H1 (cell line): ENCODE data around the gene TRAF3. TPM values are rescaled to one million over a fixed set of nuclear protein-coding genes. Genes with fewer than 3 reads are reported as not detected.
A peak's percentile ranks its signal among the peaks of the same experiment; 100 is the strongest.

Experiments
- CTCF ChIA-PET: fragments of 300-600 bp; sonication (Branson Sonifier 250); formaldehyde crosslinking; loops from one replicate; lab custom pipeline; 2021; ENCODE audit not compliant: partially characterized antibody; lab: Charles Lee
- POLR2A ChIA-PET: fragments of 300-600 bp; sonication (Branson Sonifier 250); formaldehyde crosslinking; loops from one replicate; lab custom pipeline; 2021; ENCODE audit warnings: inconsistent platforms; ENCODE audit not compliant: partially characterized antibody; lab: Charles Lee
- DNase-seq, 2 experiments: peaks; one replicate each; pipeline versions ENCODE4 v3.0.0 to v3.0.0-alpha.2; 2010 to 2022; ENCODE audit warnings: low spot score in 2 of 2, low read depth in 1 of 2, mixed read lengths in 1 of 2
- FAIRE-seq: peaks from 2 replicates; lab custom pipeline; 2011; peaks lifted over from hg19 to GRCh38; lab: Jason Lieb, UNC
- H2AFZ ChIP-seq: 2 replicates; pipeline ENCODE4 v1.8.1; 2012; ENCODE audit warnings: low read length, inconsistent platforms
- H2AK5ac ChIP-seq: 2 replicates; pipeline ENCODE4 v1.6.1; 2013; ENCODE audit warnings: low read depth, low read length
- H2BK120ac ChIP-seq: replicated peaks from 2 replicates; pipeline ENCODE3; 2013; ENCODE audit warnings: low read depth, low read length, inconsistent platforms
- H2BK12ac ChIP-seq: 2 replicates; pipeline ENCODE4 v1.6.1; 2013; ENCODE audit warnings: low read depth, low read length
- H2BK15ac ChIP-seq: 2 replicates; pipeline ENCODE4 v1.6.1; 2013; ENCODE audit warnings: low read length
- H2BK20ac ChIP-seq: 2 replicates; pipeline ENCODE4 v1.6.1; 2013; ENCODE audit warnings: low read length
- H2BK5ac ChIP-seq: 2 replicates; pipeline ENCODE4 v1.6.1; 2013; ENCODE audit warnings: low read depth, low read length
- H3K14ac ChIP-seq: 2 replicates; pipeline ENCODE4 v1.6.1; 2013; ENCODE audit warnings: inconsistent platforms; ENCODE audit not compliant: insufficient read length
- H3K18ac ChIP-seq: 2 replicates; pipeline ENCODE4 v1.6.1; 2013; ENCODE audit warnings: low read length; ENCODE audit errors: extremely low read depth
- H3K23ac ChIP-seq: 2 replicates; pipeline ENCODE4 v1.6.1; 2013; ENCODE audit warnings: inconsistent platforms; ENCODE audit not compliant: insufficient read length
- H3K23me2 ChIP-seq: 2 replicates; pipeline ENCODE4 v1.6.1; 2013; ENCODE audit warnings: low read depth, low read length
- H3K27ac ChIP-seq: 2 replicates; pipeline ENCODE4 v1.6.1; 2011; ENCODE audit warnings: low read depth, low read length, inconsistent platforms
- H3K27me3 ChIP-seq, 4 experiments: replicated peaks in 1 of 4; 1 replicate in 1 of 4; 2 replicates in 3 of 4; pipeline versions ENCODE4 v1.6.1 to v1.8.1; 2011 to 2013; ENCODE audit warnings: low read length in 3 of 4, mild to moderate bottlenecking in 3 of 4, inconsistent platforms in 2 of 4, mixed read lengths in 2 of 4, moderate library complexity in 1 of 4; ENCODE audit not compliant: control insufficient read depth in 3 of 4, insufficient read depth in 3 of 4; ENCODE audit errors: extremely low read depth in 1 of 4
- H3K36me3 ChIP-seq, 4 experiments: 2 replicates each; pipeline versions ENCODE4 v1.6.1 to v1.8.1; 2011 to 2013; ENCODE audit warnings: mild to moderate bottlenecking in 4 of 4, low read length in 3 of 4, moderate library complexity in 2 of 4, control low read depth in 1 of 4, inconsistent platforms in 1 of 4; ENCODE audit not compliant: insufficient read depth in 4 of 4, control insufficient read depth in 2 of 4
- H3K4ac ChIP-seq: replicated peaks from 2 replicates; pipeline ENCODE3; 2013; ENCODE audit warnings: low read length, low read depth, mixed read lengths, inconsistent platforms; ENCODE audit not compliant: insufficient read length
- H3K4me1 ChIP-seq, 4 experiments: replicated peaks in 1 of 4; 1 replicate in 1 of 4; 2 replicates in 3 of 4; pipeline versions ENCODE4 v1.6.1 to v1.8.1; 2011 to 2013; ENCODE audit warnings: low read length in 3 of 4, inconsistent platforms in 2 of 4, mixed read lengths in 1 of 4; ENCODE audit not compliant: insufficient read depth in 4 of 4, control insufficient read depth in 3 of 4
- H3K4me2 ChIP-seq, 2 experiments: 2 replicates each; pipeline versions ENCODE4 v1.6.1 to v1.8.1; 2011 to 2013; ENCODE audit warnings: low read depth in 2 of 2, low read length in 2 of 2, control low read depth in 1 of 2, inconsistent platforms in 1 of 2, mild to moderate bottlenecking in 1 of 2; ENCODE audit not compliant: insufficient read depth in 1 of 2
- H3K4me3 ChIP-seq, 4 experiments: fragments of 200-600, 300-600 bp in 1 of 4; sonication (generic), shearing (Covaris generic), sonication (Bioruptor Twin) in 1 of 4; 2 replicates each; pipeline versions ENCODE4 v1.5.1 to v1.8.1; 2011 to 2016; ENCODE audit warnings: low read length in 4 of 4, low read depth in 3 of 4, control low read depth in 2 of 4, inconsistent platforms in 2 of 4, mild to moderate bottlenecking in 2 of 4, mixed read lengths in 1 of 4, moderate library complexity in 1 of 4; ENCODE audit not compliant: insufficient read depth in 2 of 4; ENCODE audit errors: extremely low read depth in 1 of 4
- H3K56ac ChIP-seq: replicated peaks from 2 replicates; pipeline ENCODE3; 2013; ENCODE audit warnings: low read depth, mild to moderate bottlenecking, mixed read lengths, low read length, inconsistent platforms; ENCODE audit not compliant: insufficient read length
- H3K79me1 ChIP-seq: 2 replicates; pipeline ENCODE4 v1.6.1; 2013; ENCODE audit warnings: low read depth, low read length, control low read depth
- H3K79me2 ChIP-seq, 2 experiments: 2 replicates each; pipeline versions ENCODE4 v1.6.1 to v1.8.1; 2012 to 2013; ENCODE audit warnings: low read length in 2 of 2, mild to moderate bottlenecking in 2 of 2, inconsistent platforms in 1 of 2; ENCODE audit not compliant: insufficient read depth in 2 of 2, control insufficient read depth in 1 of 2
- H3K9ac ChIP-seq, 4 experiments: replicated peaks in 1 of 4; 1 replicate in 1 of 4; 2 replicates in 3 of 4; pipeline versions ENCODE4 v1.6.1 to v1.8.1; 2011 to 2013; ENCODE audit warnings: low read depth in 3 of 4, low read length in 3 of 4, control low read depth in 2 of 4, mild to moderate bottlenecking in 2 of 4, moderate library complexity in 2 of 4, inconsistent platforms in 1 of 4; ENCODE audit errors: extremely low read depth in 1 of 4
- H3K9me3 ChIP-seq, 2 experiments: 2 replicates each; pipeline versions ENCODE4 v1.6.1 to v1.8.1; 2012 to 2013; ENCODE audit warnings: mild to moderate bottlenecking in 2 of 2, moderate library complexity in 2 of 2, control low read depth in 1 of 2, inconsistent platforms in 1 of 2, low read depth in 1 of 2, low read length in 1 of 2, mixed read lengths in 1 of 2; ENCODE audit not compliant: insufficient read depth in 2 of 2
- H4K20me1 ChIP-seq, 2 experiments: replicated peaks in 1 of 2; 2 replicates each; pipeline versions ENCODE3 to v1.8.1; 2011 to 2013; ENCODE audit warnings: inconsistent platforms in 2 of 2, low read length in 2 of 2, mild to moderate bottlenecking in 1 of 2; ENCODE audit not compliant: insufficient read depth in 2 of 2, control insufficient read depth in 1 of 2
- H4K5ac ChIP-seq: 2 replicates; pipeline ENCODE4 v1.6.1; 2013; ENCODE audit warnings: low read length, low read depth, mixed read lengths, inconsistent platforms; ENCODE audit not compliant: insufficient read length
- H4K8ac ChIP-seq: 2 replicates; pipeline ENCODE4 v1.8.0; 2013; ENCODE audit warnings: mild to moderate bottlenecking, moderate library complexity, low read length, inconsistent platforms; ENCODE audit not compliant: insufficient read depth; ENCODE audit errors: extremely low read depth
- H4K91ac ChIP-seq: replicated peaks from 2 replicates; pipeline ENCODE3; 2013; ENCODE audit warnings: low read length, mixed read lengths, inconsistent platforms; ENCODE audit not compliant: insufficient read length
- CTCF ChIP-seq, 3 experiments: IDR thresholded peaks; 1 replicate in 2 of 3; 2 replicates in 1 of 3; pipeline versions ENCODE4 v1.5.1 to v1.6.1; 2011; ENCODE audit warnings: low read length in 3 of 3, mild to moderate bottlenecking in 3 of 3, inconsistent platforms in 2 of 3, low read depth in 1 of 3, moderate library complexity in 1 of 3; ENCODE audit not compliant: insufficient read depth in 1 of 3; ENCODE audit errors: control extremely low read depth in 1 of 3
- RAD21 ChIP-seq, 2 experiments: IDR thresholded peaks in 1 of 2; conservative IDR thresholded peaks in 1 of 2; 2 replicates each; pipeline ENCODE4 v1.6.1; 2011; ENCODE audit warnings: low read depth in 2 of 2, low read length in 2 of 2, improper control_type of control experiment in 1 of 2, inconsistent platforms in 1 of 2, mild to moderate bottlenecking in 1 of 2, moderate library complexity in 1 of 2
- RBBP5 ChIP-seq: IDR thresholded peaks from 2 replicates; pipeline ENCODE4 v1.7.1; 2012; ENCODE audit warnings: low read depth, mild to moderate bottlenecking, inconsistent platforms, low read length, moderate library complexity, borderline replicate concordance
- WGBS, 2 experiments: shearing (Covaris generic) in 1 of 2; methylation state at CpG; one replicate each; pipeline versions ENCODE4 v1.1.6 to v1.1.7; 2013 to 2015; ENCODE audit warnings: low lambda C conversion rate in 2 of 2, mixed read lengths in 2 of 2, inconsistent platforms in 1 of 2, low coverage in 1 of 2, missing lambda C conversion rate in 1 of 2; ENCODE audit not compliant: insufficient replicate concordance in 2 of 2, insufficient coverage in 1 of 2, insufficient read length in 1 of 2; ENCODE audit errors: extremely low coverage in 1 of 2, missing lambda C conversion rate in 1 of 2; 5-methylcytosine and 5-hydroxymethylcytosine counted together
- polyA plus RNA-seq, 7 experiments: library from polyadenylated mRNA; depleted of rRNA in 3 of 7; stranded (reverse) in 5 of 7; unstranded in 2 of 7; fragments of >200 nt in 5 of 7; fragments of 200-250 nt in 2 of 7; gene quantifications; 1 replicate in 5 of 7; 2 replicates in 1 of 7; 4 replicates in 1 of 7; pipeline versions ENCODE4 v1.2.1 to v1.2.3, GENCODE V29; 2011 to 2013; ENCODE audit warnings: missing spikeins in 2 of 7, mixed read lengths in 2 of 7
- total RNA-seq: library from RNA; stranded (reverse); fragmentation: NEBNext Ultra II Directional; extraction: Animal tissue kit (Norgen Biotek cat#: 25700); gene quantifications from 2 replicates; pipeline ENCODE4 v1.2.1, GENCODE V29; 2021

Gene TRAF3
- total and polyA plus RNA-seq, 2 of the 8 experiments (the other 6 are each of a cell fraction or from before 2014, with no cell fraction given): 5.8 to 12.1 TPM

- no peak overlapping the region for H3K27ac ChIP-seq
- peaks cover 2% of the 10 kb centered on the region; the same call in 1 of the 2 replicates for H3K23me2 ChIP-seq
- H3K79me1 ChIP-seq: no peaks in the 10 kb centered on the region
- H3K9ac ChIP-seq: no peak overlapping the region
- no peak overlapping the region for H3K23ac ChIP-seq
- H3K4me1 ChIP-seq: peaks cover 4 to 19% (median 14%) of the 10 kb centered on the region in 4 experiments
- H3K4me3 ChIP-seq: no peak overlapping the region
- no peak overlapping the region for H2BK12ac ChIP-seq
- no peak overlapping the region for H4K8ac ChIP-seq
- H3K4me2 ChIP-seq: peak overlapping the region; percentile 18 to 54; a peak in 3 of 4 replicates
- no peak overlapping the region for H4K5ac ChIP-seq
- WGBS, 2 experiments: 48% methylated on average over 10 of the region's 10 CpGs; no CpG with 5 or more reads in 1 of the 2 experiments
- H2BK120ac ChIP-seq: no peak overlapping the region
- no peak overlapping the region for H4K91ac ChIP-seq
- no peak overlapping the region for H3K4ac ChIP-seq
- no peak overlapping the region for H2BK5ac ChIP-seq
- no peak overlapping the region for H3K56ac ChIP-seq
- POLR2A ChIA-PET: interaction anchor here (0.5 to 1.2 kb wide), 4 partner anchors 15 to 165 kb away, joined by 3 read pairs; no protein-coding TSS in a partner anchor
- no peaks in the 10 kb centered on the region for H3K36me3 ChIP-seq
- H2AK5ac ChIP-seq: no peak overlapping the region
- peak; percentile 62 for FAIRE-seq
- no peak overlapping the region for H3K18ac ChIP-seq
- H2BK15ac ChIP-seq: no peak overlapping the region
- H4K20me1 ChIP-seq: no peaks in the 10 kb centered on the region
- H2AFZ ChIP-seq: no peak overlapping the region
- H3K79me2 ChIP-seq: no peaks in the 10 kb centered on the region
- no peaks in the 10 kb centered on the region; a peak in 1 of 7 replicates for H3K27me3 ChIP-seq
- TF ChIP-seq RAD21 (IDR thresholded peaks at IDR 0.05 in 1 of 2, conservative IDR thresholded peaks at IDR 0.05 in 1 of 2; ENCODE audit: low read depth in 2 of 2, low read length in 2 of 2) (peak; percentile 31 to 51), RBBP5 (no peak), CTCF (IDR thresholded peaks at IDR 0.05; ENCODE audit: control extremely low read depth in 1 of 3, insufficient read depth in 1 of 3, low read depth in 1 of 3, low read length in 3 of 3) (peak in 2 of 3 experiments; percentile 4 to 32; a peak in 2 of 4 replicates)
- TF ChIP-seq, all 59 proteins: peak for 2
- CTCF ChIA-PET: interaction anchor here (0.9 to 4.1 kb wide), 10 partner anchors 10 to 65 kb away, joined by 3 to 31 read pairs (median 4); no protein-coding TSS in a partner anchor
- no peaks in the 10 kb centered on the region for H3K9me3 ChIP-seq
- no peak overlapping the region for H2BK20ac ChIP-seq
- H3K14ac ChIP-seq: no peak overlapping the region
- no peak for DNase-seq
Measured at GRCh38 chr14:102759456-102760187, 17.6 kb upstream of the TRAF3 start.
